GM19395 (cell line): Measurements from ENCODE around the gene GARIN5A.

Experiments
- ATAC-seq: cut with Tn5 transposase; IDR thresholded peaks from one replicate; pipeline ENCODE4 v1.9.1; 2021; ENCODE audit warnings: mild to moderate bottlenecking, moderate library complexity; ENCODE audit not compliant: unreplicated experiment

GARIN5A gene

GRCh38 chr19:50418176-50419021 is 58.2 kb downstream of the GARIN5A start, which contains the start of gene SPIB:
Gene SPIB (plus strand): TSS chr19:50418938. CDS start chr19:50418963, 25 bp downstream.
- ATAC-seq, result no peak

DNA sequence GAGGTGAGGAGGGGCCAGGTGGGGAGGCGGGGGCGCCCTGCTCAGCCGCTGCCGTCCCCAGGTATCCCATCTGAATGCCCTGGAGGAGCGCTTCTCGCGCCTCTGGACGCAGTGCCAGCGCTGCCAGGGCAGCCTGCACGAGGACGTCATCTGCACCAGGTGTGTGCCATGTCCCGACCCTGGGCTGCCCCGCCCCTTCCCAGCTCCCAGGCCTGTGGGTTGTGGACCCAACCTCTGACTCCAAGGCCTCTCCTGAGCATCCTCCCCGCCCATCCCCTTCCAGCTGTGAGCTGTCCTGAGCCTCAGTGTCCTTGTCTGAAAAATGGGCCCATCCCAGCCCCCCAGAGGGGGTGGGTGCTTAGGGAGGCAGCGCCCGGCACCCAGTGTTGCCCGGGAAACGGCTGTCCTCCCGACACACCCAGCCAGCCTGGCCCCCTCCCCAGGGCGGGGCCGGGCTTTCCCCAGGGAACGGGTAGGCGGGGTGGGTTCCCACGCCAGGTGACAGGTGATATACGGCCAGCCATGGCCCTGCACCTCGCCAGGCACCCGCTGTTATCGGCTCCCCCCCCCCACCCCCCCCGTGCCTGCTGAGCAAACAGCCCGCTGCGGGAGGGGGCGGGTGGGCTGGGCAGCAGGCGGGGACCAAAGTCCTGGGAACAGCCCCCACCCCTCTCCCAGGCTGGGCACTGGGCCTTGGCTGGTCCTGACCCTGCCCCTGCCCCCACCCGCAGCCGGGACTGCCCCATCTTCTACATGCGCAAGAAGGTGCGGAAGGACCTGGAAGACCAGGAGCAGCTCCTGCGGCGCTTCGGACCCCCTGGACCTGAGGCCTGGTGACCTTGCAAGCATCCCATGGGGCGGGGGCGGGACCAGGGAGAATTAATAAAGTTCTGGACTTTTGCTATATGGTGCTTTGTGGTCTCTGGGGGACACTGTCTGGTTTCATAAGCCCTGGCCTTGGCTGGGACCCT is 59.3 kb downstream of the GARIN5A start:
- no peak for ATAC-seq
